Esophagus squamous epithelium (tissue), 5 donors: ENCODE measurements around the gene LRP4. TPM values are rescaled to one million over a fixed set of nuclear protein-coding genes. Genes with fewer than 3 reads are reported as not detected.

ENCODE experiments used
- DNase-seq: peaks from one replicate; lab custom pipeline; 2025; lab: John Stamatoyannopoulos, UW
- H3K27ac ChIP-seq, 4 donors: fragments of 200-600 bp; sonication (generic); one replicate each; pipeline ENCODE4 v1.5.1; 2016 to 2019; ENCODE audit warnings: mild to moderate bottlenecking in 1 of 4
- H3K27me3 ChIP-seq, 4 donors: fragments of 200-600 bp; sonication (generic); 1 replicate in 3 of 4; 2 replicates in 1 of 4; pipeline versions ENCODE4 v1.5.1 to v1.6.0; 2017 to 2021; ENCODE audit warnings: antibody characterized with exemption in 1 of 4
- H3K36me3 ChIP-seq, 3 donors: fragments of 200-600 bp; sonication (generic); one replicate each; pipeline ENCODE4 v1.5.1; 2016 to 2019
- H3K4me1 ChIP-seq, 3 donors: fragments of 200-600 bp; sonication (generic); one replicate each; pipeline ENCODE4 v1.5.1; 2017 to 2019
- H3K4me3 ChIP-seq, 4 donors: fragments of 200-600 bp; sonication (generic); 1 replicate in 3 of 4; 2 replicates in 1 of 4; pipeline ENCODE4 v1.5.1; 2016 to 2019; ENCODE audit warnings: mild to moderate bottlenecking in 2 of 4, moderate library complexity in 1 of 4
- H3K9me3 ChIP-seq, 3 donors: fragments of 200-600 bp; sonication (generic); one replicate each; pipeline ENCODE4 v1.5.1; 2016 to 2019
- POLR2A ChIP-seq, 4 donors: fragments of 450-650 bp; IDR thresholded peaks; one replicate each; pipeline ENCODE4 v1.6.1; 2017; ENCODE audit warnings: antibody characterized with exemption in 4 of 4, mild to moderate bottlenecking in 4 of 4, moderate library complexity in 3 of 4
- WGBS, 2 donors: methylation state at CpG; one replicate each; pipeline ENCODE4 v1.1.5; 2018; 5-methylcytosine and 5-hydroxymethylcytosine counted together
- intact Hi-C: fragments of 100-400 bp; cut with DNase I; formaldehyde crosslinking; loops from one replicate; pipeline ENCODE4 v1.15.0; 2022
- total RNA-seq, 4 donors: library from RNA; depleted of rRNA; stranded (reverse); fragments of >200 nt; gene quantifications; one replicate each; pipeline ENCODE4 v1.1.0, GENCODE V29; 2016
- TF ChIP-seq, protein P1 (sequence below), 6 experiments: fragments of 450-650 bp in 4 of 6; fragments of 200-600 bp in 2 of 6; sonication (generic) in 2 of 6; IDR thresholded peaks; one replicate each; pipeline ENCODE4 v1.5.1; 2016 to 2019; ENCODE audit warnings: antibody characterized with exemption in 6 of 6, mild to moderate bottlenecking in 4 of 6, moderate library complexity in 4 of 6
- donor health status: DM: yes; HTN: yes; CAD: no.

Gene LRP4
- total RNA-seq, 4 donors from 2014 or later, result 2.5 to 9.5 (median 5.9) TPM

GRCh38 chr11:46906609-46907041 lies 11.7 kb downstream of the LRP4 start:
- no peak overlapping the region for H3K27ac ChIP-seq
- WGBS, 2 donors, result 30 to 55% methylated on average over 10 to 11 of the region's 13 CpGs
- H3K9me3 ChIP-seq, result no peaks in the 10 kb centered on the region
- H3K4me3 ChIP-seq, result no peak overlapping the region
- intact Hi-C loops, result no loop called here
- no peak for DNase-seq
- no peaks in the 10 kb centered on the region for H3K4me1 ChIP-seq
- no peaks in the 10 kb centered on the region for H3K36me3 ChIP-seq
- TF ChIP-seq, protein P1, sequence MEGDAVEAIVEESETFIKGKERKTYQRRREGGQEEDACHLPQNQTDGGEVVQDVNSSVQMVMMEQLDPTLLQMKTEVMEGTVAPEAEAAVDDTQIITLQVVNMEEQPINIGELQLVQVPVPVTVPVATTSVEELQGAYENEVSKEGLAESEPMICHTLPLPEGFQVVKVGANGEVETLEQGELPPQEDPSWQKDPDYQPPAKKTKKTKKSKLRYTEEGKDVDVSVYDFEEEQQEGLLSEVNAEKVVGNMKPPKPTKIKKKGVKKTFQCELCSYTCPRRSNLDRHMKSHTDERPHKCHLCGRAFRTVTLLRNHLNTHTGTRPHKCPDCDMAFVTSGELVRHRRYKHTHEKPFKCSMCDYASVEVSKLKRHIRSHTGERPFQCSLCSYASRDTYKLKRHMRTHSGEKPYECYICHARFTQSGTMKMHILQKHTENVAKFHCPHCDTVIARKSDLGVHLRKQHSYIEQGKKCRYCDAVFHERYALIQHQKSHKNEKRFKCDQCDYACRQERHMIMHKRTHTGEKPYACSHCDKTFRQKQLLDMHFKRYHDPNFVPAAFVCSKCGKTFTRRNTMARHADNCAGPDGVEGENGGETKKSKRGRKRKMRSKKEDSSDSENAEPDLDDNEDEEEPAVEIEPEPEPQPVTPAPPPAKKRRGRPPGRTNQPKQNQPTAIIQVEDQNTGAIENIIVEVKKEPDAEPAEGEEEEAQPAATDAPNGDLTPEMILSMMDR (IDR thresholded peaks at IDR 0.05), result no peak
- TF ChIP-seq POLR2A (IDR thresholded peaks at IDR 0.05), result no peak
- H3K27me3 ChIP-seq, result no peaks in the 10 kb centered on the region

DNA sequence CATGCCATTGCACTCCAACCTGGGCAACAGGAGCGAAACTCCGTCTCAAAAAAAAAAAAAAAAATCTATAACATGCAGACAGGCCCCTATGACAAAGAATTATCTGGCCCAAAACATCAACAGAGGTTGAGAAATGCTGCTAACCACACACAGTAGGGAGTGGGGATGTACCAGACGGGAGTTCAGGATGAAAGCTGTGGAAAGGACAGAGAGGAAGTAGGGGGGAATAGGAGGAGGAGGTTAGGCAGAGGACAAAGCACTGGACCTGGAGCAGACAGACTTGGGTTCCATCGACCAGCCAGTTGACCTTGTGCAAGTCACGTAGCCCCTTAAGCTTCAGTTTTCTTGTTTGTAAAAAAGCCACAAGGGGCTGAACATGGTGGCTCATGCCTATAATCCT lies 12.5 kb downstream of the LRP4 start:
- H3K27me3 ChIP-seq, result no peaks in the 10 kb centered on the region
- H3K27ac ChIP-seq, result no peak overlapping the region
- no peak for TF ChIP-seq POLR2A (IDR thresholded peaks at IDR 0.05)
- TF ChIP-seq, protein P1 (IDR thresholded peaks at IDR 0.05), result no peak
- no peaks in the 10 kb centered on the region for H3K9me3 ChIP-seq
- H3K4me3 ChIP-seq, result no peak overlapping the region
- no peak for DNase-seq
- H3K36me3 ChIP-seq, result no peaks in the 10 kb centered on the region
- WGBS, 2 donors, result 90 to 91% methylated on average over 4 of the region's 5 CpGs
- intact Hi-C loops, result no loop called here
- peaks cover 0 to 7% (median 0%) of the 10 kb centered on the region in 3 donors for H3K4me1 ChIP-seq

- TF ChIP-seq, protein P1 (IDR thresholded peaks at IDR 0.05), result no peak
- TF ChIP-seq POLR2A (IDR thresholded peaks at IDR 0.05), result no peak
Observed at GRCh38 chr11:46903846-46904245, 14.5 kb downstream of the LRP4 start.

DNA sequence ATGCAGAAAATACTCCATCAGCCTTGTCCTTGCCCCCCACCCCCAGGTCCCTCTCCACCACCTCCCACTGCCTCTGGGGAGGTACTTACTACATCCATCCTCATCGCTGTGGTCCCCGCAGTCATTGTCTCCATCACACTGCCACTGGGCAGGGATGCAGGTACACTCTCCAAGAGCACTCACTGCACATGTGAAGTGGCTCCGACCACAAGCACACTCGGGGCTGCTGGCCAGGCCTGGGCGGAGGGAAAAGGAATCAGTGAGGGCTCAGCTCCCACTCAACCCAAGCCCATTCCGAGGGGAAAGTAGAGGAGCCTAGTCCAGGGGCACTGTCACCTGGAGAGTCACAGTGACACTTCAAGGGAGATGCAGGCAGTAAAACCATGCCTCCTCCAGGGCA lies 15.7 kb downstream of the LRP4 start:
- WGBS, 2 donors, result 95 to 100% methylated on average over 1 to 2 of the region's 6 CpGs
- H3K9me3 ChIP-seq, result no peaks in the 10 kb centered on the region
- peaks cover 0 to 12% (median 0%) of the 10 kb centered on the region in 3 donors for H3K36me3 ChIP-seq
- TF ChIP-seq, protein P1 (IDR thresholded peaks at IDR 0.05), result no peak
- no peak for TF ChIP-seq POLR2A (IDR thresholded peaks at IDR 0.05)
- H3K4me3 ChIP-seq, result no peak overlapping the region
- intact Hi-C loops, result no loop called here
- H3K27me3 ChIP-seq, result no peaks in the 10 kb centered on the region
- H3K27ac ChIP-seq, result no peak overlapping the region
- DNase-seq, result no peak
- H3K4me1 ChIP-seq, result peaks cover 3 to 35% (median 9%) of the 10 kb centered on the region in 3 donors

More at GRCh38 chr11:46903846-46904245, 14.5 kb downstream of the LRP4 start:
- intact Hi-C loops, result no loop called here
- Histone ChIP-seq H3K9me3 (no peaks in the 10 kb centered on the region), H3K36me3 (peaks cover 0 to 12% (median 0%) of the 10 kb centered on the region in 3 donors), H3K27ac (no peak overlapping the region), H3K4me1 (peaks cover under 1 to 27% (median 4%) of the 10 kb centered on the region in 3 donors), H3K27me3 (no peaks in the 10 kb centered on the region), H3K4me3 (no peak overlapping the region)
- no peak for DNase-seq
- 70 to 71% methylated on average over 4 to 6 of the region's 10 CpGs for WGBS, 2 donors

- H3K27ac ChIP-seq, result peak overlapping the region in 1 of 4 donors; percentile 5
- H3K27me3 ChIP-seq, result no peaks in the 10 kb centered on the region
- intact Hi-C loops, result no loop called here
- H3K9me3 ChIP-seq, result no peaks in the 10 kb centered on the region
- DNase-seq, result no peak
- peaks cover 0 to 12% (median 0%) of the 10 kb centered on the region in 3 donors for H3K36me3 ChIP-seq
- H3K4me3 ChIP-seq, result no peak overlapping the region
- WGBS, 2 donors, result 37 to 54% methylated on average over 3 of the region's 3 CpGs
- peaks cover 3 to 39% (median 9%) of the 10 kb centered on the region in 3 donors for H3K4me1 ChIP-seq
- TF ChIP-seq, protein P1 (IDR thresholded peaks at IDR 0.05), result no peak
- TF ChIP-seq POLR2A (IDR thresholded peaks at IDR 0.05), result no peak
Observed at GRCh38 chr11:46901156-46901555, 17.2 kb downstream of the LRP4 start.
